OCI-LY7 (cell line): ENCODE data around the gene CDC42BPB.

Experiments
- EZH2phosphoT487 ChIP-seq: fragments of 200-600 bp; sonication (generic); IDR thresholded peaks from 2 replicates; pipeline ENCODE4 v1.6.1; 2018; ENCODE audit warnings: low read depth, borderline replicate concordance, mild to moderate bottlenecking, mixed run types, antibody characterized with exemption, low read length, moderate library complexity, mixed read lengths
- TF ChIP-seq, protein P1 (sequence below): fragments of 200-600 bp; sonication (generic); conservative IDR thresholded peaks from 2 replicates; pipeline ENCODE4 v1.5.1; 2014; ENCODE audit warnings: mild to moderate bottlenecking, antibody characterized with exemption, low read length, moderate library complexity, mixed read lengths

- TF ChIP-seq, protein P1, sequence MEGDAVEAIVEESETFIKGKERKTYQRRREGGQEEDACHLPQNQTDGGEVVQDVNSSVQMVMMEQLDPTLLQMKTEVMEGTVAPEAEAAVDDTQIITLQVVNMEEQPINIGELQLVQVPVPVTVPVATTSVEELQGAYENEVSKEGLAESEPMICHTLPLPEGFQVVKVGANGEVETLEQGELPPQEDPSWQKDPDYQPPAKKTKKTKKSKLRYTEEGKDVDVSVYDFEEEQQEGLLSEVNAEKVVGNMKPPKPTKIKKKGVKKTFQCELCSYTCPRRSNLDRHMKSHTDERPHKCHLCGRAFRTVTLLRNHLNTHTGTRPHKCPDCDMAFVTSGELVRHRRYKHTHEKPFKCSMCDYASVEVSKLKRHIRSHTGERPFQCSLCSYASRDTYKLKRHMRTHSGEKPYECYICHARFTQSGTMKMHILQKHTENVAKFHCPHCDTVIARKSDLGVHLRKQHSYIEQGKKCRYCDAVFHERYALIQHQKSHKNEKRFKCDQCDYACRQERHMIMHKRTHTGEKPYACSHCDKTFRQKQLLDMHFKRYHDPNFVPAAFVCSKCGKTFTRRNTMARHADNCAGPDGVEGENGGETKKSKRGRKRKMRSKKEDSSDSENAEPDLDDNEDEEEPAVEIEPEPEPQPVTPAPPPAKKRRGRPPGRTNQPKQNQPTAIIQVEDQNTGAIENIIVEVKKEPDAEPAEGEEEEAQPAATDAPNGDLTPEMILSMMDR: no peak
- no peak for TF ChIP-seq EZH2phosphoT487
Observed at GRCh38 chr14:102938191-102938590, 119.2 kb downstream of the CDC42BPB start.
